ENCODE results near the gene USP6. TPM values are rescaled to one million over a fixed set of nuclear protein-coding genes. Genes with fewer than 3 reads are reported as not detected.
"Not testable (repeated sequence)": the region's sequence is repeated elsewhere in the genome, so short reads cannot be mapped to it uniquely, and the experiment has no call there.

USP6 gene
- total RNA-seq (2021): 0.07 and 0.24 TPM in 2 replicates
- Bru-seq, nascent RNA: percentile 6 among the genes with signal in this experiment
- percentile 6 among the genes with signal in this experiment for BruChase-seq, experiment 1, labeled RNA remaining after a 2-hour chase
- percentile 6 among the genes with signal in this experiment for BruChase-seq, experiment 2, labeled RNA remaining after a 6-hour chase
- long read RNA-seq, partial matches to known transcripts: 0 of 3 reads
- long read RNA-seq, other reads (novel, unspliced or antisense): 3 of 3 reads

DNA sequence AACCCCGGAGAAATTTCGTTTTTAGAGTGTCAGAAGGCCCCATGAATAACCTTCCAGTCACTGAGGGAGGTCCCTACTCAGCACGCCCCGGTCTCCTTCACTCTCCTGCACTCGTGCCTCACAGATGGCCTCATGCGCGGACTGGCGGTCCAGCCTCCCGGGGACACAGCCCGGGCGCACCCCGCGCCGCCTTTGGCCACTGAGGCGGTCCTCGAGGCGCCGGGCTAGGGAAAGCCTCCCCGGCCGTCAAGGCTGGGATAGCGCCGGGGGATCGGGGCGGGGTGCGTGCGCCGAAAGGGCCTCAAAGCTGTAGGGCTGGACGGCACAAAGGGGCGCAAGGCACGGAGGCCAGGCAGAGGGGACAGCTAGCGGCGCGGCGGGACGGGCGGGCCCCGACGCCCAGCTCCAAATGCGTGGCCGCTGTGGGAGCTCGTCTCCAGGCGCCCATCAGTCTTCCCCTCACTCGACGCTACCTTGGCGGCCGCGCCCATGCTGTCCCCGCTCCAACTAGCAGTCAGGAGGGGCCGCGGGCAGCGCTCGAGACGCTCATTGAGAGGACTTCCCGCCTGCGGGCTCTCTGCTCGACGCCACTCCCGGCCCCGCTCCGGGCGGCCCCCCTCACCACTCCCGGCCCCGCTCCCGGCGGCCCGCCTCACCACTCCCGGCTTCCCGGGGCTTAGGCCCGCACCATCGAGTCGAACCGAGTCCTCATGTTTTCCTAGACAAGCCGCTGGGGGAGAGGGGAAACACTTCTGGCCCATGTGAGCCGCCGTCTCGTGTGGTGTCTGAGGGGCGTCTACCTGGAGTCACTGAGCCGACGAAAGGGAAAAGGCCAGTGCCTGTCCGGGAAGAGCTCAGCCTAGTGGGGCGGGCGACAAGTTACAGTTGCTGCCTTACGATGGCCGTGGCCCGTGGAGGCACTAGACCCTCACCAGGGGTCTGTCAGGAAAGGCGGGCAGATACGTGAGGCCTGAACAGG, at the start of gene USP6:
Gene USP6 (plus strand): TSS at position 360 of the 979 bp plus-strand sequence. CDS start 14,336 bp downstream, outside the sequence.
- intact Hi-C loops (cut with micrococcal nuclease; ENCODE audit: unreplicated experiment): no loop called here
- Histone ChIP-seq H3K27ac (ENCODE audit: low read depth, low read length, poor library complexity, severe bottlenecking) (no peak within 1 kb of the TSS), H3K27me3 (replicated peaks; ENCODE audit: insufficient read depth, low read depth, low read length, poor library complexity) (no peaks in the 10 kb centered on the region), H3K36me3 (ENCODE audit: insufficient read depth, low read length, poor library complexity, severe bottlenecking) (no peaks in the 10 kb centered on the region), H3K4me3 (ENCODE audit: low read depth, low read length, poor library complexity, severe bottlenecking) (no peak within 1 kb of the TSS), H3K9me3 (ENCODE audit: low read depth, low read length, poor library complexity, severe bottlenecking) (no peaks in the 10 kb centered on the region), H3K4me1 (ENCODE audit: insufficient read depth, low read length, poor library complexity, severe bottlenecking) (peaks cover 3% of the 10 kb centered on the region)
- no TSS peak for BruUV-seq (replicated peaks)
- no peak for DNase-seq (ENCODE audit: low spot score)
- TF ChIP-seq, protein P1, sequence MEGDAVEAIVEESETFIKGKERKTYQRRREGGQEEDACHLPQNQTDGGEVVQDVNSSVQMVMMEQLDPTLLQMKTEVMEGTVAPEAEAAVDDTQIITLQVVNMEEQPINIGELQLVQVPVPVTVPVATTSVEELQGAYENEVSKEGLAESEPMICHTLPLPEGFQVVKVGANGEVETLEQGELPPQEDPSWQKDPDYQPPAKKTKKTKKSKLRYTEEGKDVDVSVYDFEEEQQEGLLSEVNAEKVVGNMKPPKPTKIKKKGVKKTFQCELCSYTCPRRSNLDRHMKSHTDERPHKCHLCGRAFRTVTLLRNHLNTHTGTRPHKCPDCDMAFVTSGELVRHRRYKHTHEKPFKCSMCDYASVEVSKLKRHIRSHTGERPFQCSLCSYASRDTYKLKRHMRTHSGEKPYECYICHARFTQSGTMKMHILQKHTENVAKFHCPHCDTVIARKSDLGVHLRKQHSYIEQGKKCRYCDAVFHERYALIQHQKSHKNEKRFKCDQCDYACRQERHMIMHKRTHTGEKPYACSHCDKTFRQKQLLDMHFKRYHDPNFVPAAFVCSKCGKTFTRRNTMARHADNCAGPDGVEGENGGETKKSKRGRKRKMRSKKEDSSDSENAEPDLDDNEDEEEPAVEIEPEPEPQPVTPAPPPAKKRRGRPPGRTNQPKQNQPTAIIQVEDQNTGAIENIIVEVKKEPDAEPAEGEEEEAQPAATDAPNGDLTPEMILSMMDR (conservative IDR thresholded peaks at IDR 0.05; ENCODE audit: low read depth, low read length): no peak
- no peak for TF ChIP-seq EZH2 (IDR thresholded peaks at IDR 0.05; ENCODE audit: borderline replicate concordance, low read depth, low read length, poor library complexity, severe bottlenecking)
- POLR2A ChIA-PET (ENCODE audit: low non-redundant PET): no interaction called here
- CTCF ChIA-PET: no interaction called here

DNA sequence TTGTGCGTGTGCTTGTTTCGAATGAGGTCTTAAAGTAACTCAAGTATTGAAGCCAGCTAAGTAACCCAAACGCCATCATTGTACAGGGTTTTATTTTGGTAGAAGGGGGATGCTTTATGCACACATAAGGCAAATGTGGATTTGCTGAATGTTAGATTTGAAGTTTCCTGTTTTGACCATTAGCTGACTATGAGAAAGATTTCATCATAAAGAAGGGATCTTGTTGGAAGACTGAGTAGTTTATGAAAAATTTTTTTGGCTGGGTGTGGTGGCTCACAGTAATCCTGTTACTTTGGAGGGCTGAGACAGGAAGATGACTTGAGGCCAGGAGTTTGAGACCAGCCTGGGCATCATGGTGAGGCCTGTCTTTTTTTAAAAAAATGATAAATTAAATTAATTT, 47.6 kb upstream of the USP6 start:
- Histone ChIP-seq H3K4me3 (ENCODE audit: low read depth, low read length, poor library complexity, severe bottlenecking) (no peak overlapping the region), H3K27me3 (replicated peaks; ENCODE audit: insufficient read depth, low read depth, low read length, poor library complexity) (no peaks in the 10 kb centered on the region), H3K4me1 (ENCODE audit: insufficient read depth, low read length, poor library complexity, severe bottlenecking) (no peaks in the 10 kb centered on the region), H3K27ac (ENCODE audit: low read depth, low read length, poor library complexity, severe bottlenecking) (no peak overlapping the region), H3K36me3 (ENCODE audit: insufficient read depth, low read length, poor library complexity, severe bottlenecking) (no peaks in the 10 kb centered on the region), H3K9me3 (ENCODE audit: low read depth, low read length, poor library complexity, severe bottlenecking) (no peaks in the 10 kb centered on the region)
- ChIA-PET CTCF (no interaction called here), POLR2A (ENCODE audit: low non-redundant PET) (no interaction called here)
- BruUV-seq (replicated peaks): no TSS peak
- no peak for DNase-seq (ENCODE audit: low spot score)
- TF ChIP-seq, protein P1 (conservative IDR thresholded peaks at IDR 0.05; ENCODE audit: low read depth, low read length): no peak
- TF ChIP-seq EZH2 (IDR thresholded peaks at IDR 0.05; ENCODE audit: borderline replicate concordance, low read depth, low read length, poor library complexity, severe bottlenecking): no peak
- intact Hi-C loops (cut with micrococcal nuclease; ENCODE audit: unreplicated experiment): no loop called here

DNA sequence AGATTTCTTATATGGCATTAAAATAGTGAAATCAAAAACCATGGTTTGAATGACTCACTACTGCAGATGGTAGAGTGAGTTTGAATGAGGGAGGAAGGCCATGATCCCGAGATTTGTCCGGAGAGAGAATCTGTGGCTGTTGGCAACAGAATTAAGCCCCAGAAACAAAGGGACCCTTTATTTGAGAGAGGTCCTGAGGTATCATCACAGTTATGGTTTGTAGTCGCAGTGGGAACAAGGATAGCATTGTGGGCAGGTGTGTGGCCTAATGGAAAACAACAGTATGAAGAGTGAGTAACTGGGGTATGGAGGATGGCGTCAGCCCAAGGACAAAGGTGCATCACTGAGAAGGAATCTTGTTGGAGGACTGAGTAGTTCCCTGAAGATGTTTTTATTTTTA, 46.1 kb upstream of the USP6 start:
- BruUV-seq (replicated peaks): no TSS peak

DNA sequence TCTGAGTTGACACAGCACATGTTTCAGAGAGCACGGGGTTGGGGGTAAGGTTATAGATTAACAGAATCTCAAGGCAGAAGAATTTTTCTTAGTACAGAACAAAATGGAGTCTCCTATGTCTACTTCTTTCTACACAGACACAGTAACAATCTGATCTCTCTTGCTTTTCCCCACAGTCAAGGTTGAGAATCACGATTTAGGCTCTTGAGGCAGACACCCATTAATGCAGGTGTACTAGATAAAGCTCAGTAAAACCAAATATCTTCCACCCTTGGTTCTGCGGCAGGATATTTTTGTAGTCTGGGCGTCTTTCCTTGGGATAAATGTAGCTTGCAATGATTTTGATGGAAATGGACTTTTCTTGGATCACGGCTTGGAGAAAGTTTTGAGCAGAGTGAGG, 40.4 kb upstream of the USP6 start:
- H3K9me3 ChIP-seq (ENCODE audit: low read depth, low read length, poor library complexity, severe bottlenecking); H3K36me3 ChIP-seq (ENCODE audit: insufficient read depth, low read length, poor library complexity, severe bottlenecking); H3K27me3 ChIP-seq (replicated peaks; ENCODE audit: insufficient read depth, low read depth, low read length, poor library complexity); intact Hi-C loops (cut with micrococcal nuclease; ENCODE audit: unreplicated experiment); POLR2A ChIA-PET (ENCODE audit: low non-redundant PET); H3K4me3 ChIP-seq (ENCODE audit: low read depth, low read length, poor library complexity, severe bottlenecking); H3K4me1 ChIP-seq (ENCODE audit: insufficient read depth, low read length, poor library complexity, severe bottlenecking); BruUV-seq (replicated peaks); H3K27ac ChIP-seq (ENCODE audit: low read depth, low read length, poor library complexity, severe bottlenecking); DNase-seq (ENCODE audit: low spot score); CTCF ChIA-PET: not testable (repeated sequence)

More for the DNA sequence above, 46.1 kb upstream of the USP6 start:
- ChIA-PET POLR2A (ENCODE audit: low non-redundant PET) (no interaction called here), CTCF (no interaction called here)
- Histone ChIP-seq H3K27ac (ENCODE audit: low read depth, low read length, poor library complexity, severe bottlenecking) (no peak overlapping the region), H3K36me3 (ENCODE audit: insufficient read depth, low read length, poor library complexity, severe bottlenecking) (no peaks in the 10 kb centered on the region), H3K9me3 (ENCODE audit: low read depth, low read length, poor library complexity, severe bottlenecking) (no peaks in the 10 kb centered on the region), H3K4me1 (ENCODE audit: insufficient read depth, low read length, poor library complexity, severe bottlenecking) (no peaks in the 10 kb centered on the region), H3K4me3 (ENCODE audit: low read depth, low read length, poor library complexity, severe bottlenecking) (no peak overlapping the region), H3K27me3 (replicated peaks; ENCODE audit: insufficient read depth, low read depth, low read length, poor library complexity) (no peaks in the 10 kb centered on the region)
- DNase-seq (ENCODE audit: low spot score): no peak
- intact Hi-C loops (cut with micrococcal nuclease; ENCODE audit: unreplicated experiment): no loop called here
- no peak for TF ChIP-seq EZH2 (IDR thresholded peaks at IDR 0.05; ENCODE audit: borderline replicate concordance, low read depth, low read length, poor library complexity, severe bottlenecking)
- TF ChIP-seq, protein P1 (conservative IDR thresholded peaks at IDR 0.05; ENCODE audit: low read depth, low read length): no peak

DNA sequence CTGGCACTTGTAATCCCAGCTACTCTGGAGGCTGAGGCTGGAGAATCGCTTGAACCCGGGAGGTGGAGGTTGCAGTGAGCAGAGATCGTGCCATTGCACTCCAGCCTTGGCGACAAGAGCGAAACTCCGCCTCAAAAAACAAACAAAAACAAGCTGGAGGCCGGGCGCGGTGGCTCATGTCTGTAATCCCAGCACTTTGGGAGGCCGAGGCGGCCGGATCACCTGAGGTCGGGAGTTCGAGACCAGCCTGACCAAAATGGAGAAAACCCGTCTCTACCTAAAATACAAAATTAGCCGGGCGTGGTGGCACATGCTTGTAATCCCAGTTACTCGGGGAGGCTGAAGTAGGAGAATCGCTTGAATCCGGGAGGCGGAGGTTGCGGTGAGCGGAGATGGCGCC, 38.6 kb upstream of the USP6 start:
- not testable (repeated sequence) for BruUV-seq (replicated peaks)
- POLR2A ChIA-PET (ENCODE audit: low non-redundant PET): interaction anchor here (0.9 kb wide), 1 partner anchor 115 kb away, joined by 7 read pairs; no protein-coding TSS in a partner anchor

More for the DNA sequence above, 38.6 kb upstream of the USP6 start:
- intact Hi-C loops (cut with micrococcal nuclease; ENCODE audit: unreplicated experiment); H3K4me1 ChIP-seq (ENCODE audit: insufficient read depth, low read length, poor library complexity, severe bottlenecking); H3K27me3 ChIP-seq (replicated peaks; ENCODE audit: insufficient read depth, low read depth, low read length, poor library complexity); CTCF ChIA-PET; H3K9me3 ChIP-seq (ENCODE audit: low read depth, low read length, poor library complexity, severe bottlenecking); H3K27ac ChIP-seq (ENCODE audit: low read depth, low read length, poor library complexity, severe bottlenecking); H3K36me3 ChIP-seq (ENCODE audit: insufficient read depth, low read length, poor library complexity, severe bottlenecking); DNase-seq (ENCODE audit: low spot score): not testable (repeated sequence)
- H3K4me3 ChIP-seq (ENCODE audit: low read depth, low read length, poor library complexity, severe bottlenecking): peak overlapping the region; percentile 70

Measured in A673 (cell line).